Measurements from ENCODE around the gene ZBTB20. TPM values are rescaled to one million over a fixed set of nuclear protein-coding genes. Genes with fewer than 3 reads are reported as not detected.

The ZBTB20 gene
- total RNA-seq, 4 donors from 2014 or later: 148 to 242 (median 188) TPM

- Histone ChIP-seq H3K9me3 (no peaks in the 10 kb centered on the region), H3K4me3 (replicated peaks in 1 of 3) (no peak overlapping the region), H3K27me3 (no peaks in the 10 kb centered on the region), H3K27ac (no peak overlapping the region), H3K36me3 (no peaks in the 10 kb centered on the region), H3K4me1 (no peaks in the 10 kb centered on the region)
- intact Hi-C loops (cut with DNase I): loop anchor here (10.0 kb wide), 1 partner anchor 790 kb away; no protein-coding TSS in a partner anchor
- 90 to 94% methylated on average over 3 of the region's 3 CpGs for WGBS, 2 donors
- no peak for DNase-seq
- TF ChIP-seq POLR2A (IDR thresholded peaks at IDR 0.05) (no peak), CTCF (IDR thresholded peaks at IDR 0.05) (no peak)
Measured at GRCh38 chr3:115164374-115165221, 17.5 kb upstream of the ZBTB20 start.

- Histone ChIP-seq H3K36me3 (no peaks in the 10 kb centered on the region), H3K4me3 (replicated peaks in 1 of 3) (no peak overlapping the region), H3K9me3 (no peaks in the 10 kb centered on the region), H3K4me1 (no peaks in the 10 kb centered on the region), H3K27ac (no peak overlapping the region), H3K27me3 (no peaks in the 10 kb centered on the region)
- WGBS, 2 donors: 93 to 96% methylated on average over 1 of the region's 1 CpG
- TF ChIP-seq CTCF (IDR thresholded peaks at IDR 0.05) (no peak), POLR2A (IDR thresholded peaks at IDR 0.05) (no peak)
- intact Hi-C loops (cut with DNase I): loop anchor here (10.0 kb wide), 1 partner anchor 788 kb away; no protein-coding TSS in a partner anchor
- DNase-seq: no peak
Measured at GRCh38 chr3:115162759-115163158, 15.7 kb upstream of the ZBTB20 start.

DNA sequence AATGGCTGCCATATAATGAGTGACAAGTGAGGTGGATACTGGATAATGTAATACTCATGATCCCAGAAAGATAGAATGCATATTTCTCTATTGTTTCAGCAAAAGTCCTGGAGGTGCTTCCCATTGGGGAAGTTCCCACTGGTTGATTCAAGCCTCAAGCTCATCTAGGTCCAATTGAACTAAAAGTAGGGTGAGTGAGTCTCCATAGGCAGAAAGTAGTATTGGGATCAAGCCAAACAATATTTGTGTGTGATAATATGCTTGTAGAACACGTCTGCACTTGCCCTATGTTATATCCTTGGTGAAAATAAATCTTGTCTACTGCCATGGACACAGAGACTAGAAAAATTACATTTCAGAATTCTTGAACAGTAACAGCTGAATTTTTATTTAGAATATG is 14.8 kb upstream of the ZBTB20 start:
- Histone ChIP-seq H3K27ac (no peak overlapping the region), H3K4me3 (replicated peaks in 1 of 3) (no peak overlapping the region), H3K27me3 (no peaks in the 10 kb centered on the region), H3K36me3 (no peaks in the 10 kb centered on the region), H3K9me3 (no peaks in the 10 kb centered on the region), H3K4me1 (no peaks in the 10 kb centered on the region)
- intact Hi-C loops (cut with DNase I): loop anchor here (10.0 kb wide), 1 partner anchor 787 kb away; no protein-coding TSS in a partner anchor
- 69 to 74% methylated on average over 1 of the region's 1 CpG for WGBS, 2 donors
- TF ChIP-seq POLR2A (IDR thresholded peaks at IDR 0.05): no peak
- TF ChIP-seq CTCF (IDR thresholded peaks at IDR 0.05): no peak
- no peak for DNase-seq

DNA sequence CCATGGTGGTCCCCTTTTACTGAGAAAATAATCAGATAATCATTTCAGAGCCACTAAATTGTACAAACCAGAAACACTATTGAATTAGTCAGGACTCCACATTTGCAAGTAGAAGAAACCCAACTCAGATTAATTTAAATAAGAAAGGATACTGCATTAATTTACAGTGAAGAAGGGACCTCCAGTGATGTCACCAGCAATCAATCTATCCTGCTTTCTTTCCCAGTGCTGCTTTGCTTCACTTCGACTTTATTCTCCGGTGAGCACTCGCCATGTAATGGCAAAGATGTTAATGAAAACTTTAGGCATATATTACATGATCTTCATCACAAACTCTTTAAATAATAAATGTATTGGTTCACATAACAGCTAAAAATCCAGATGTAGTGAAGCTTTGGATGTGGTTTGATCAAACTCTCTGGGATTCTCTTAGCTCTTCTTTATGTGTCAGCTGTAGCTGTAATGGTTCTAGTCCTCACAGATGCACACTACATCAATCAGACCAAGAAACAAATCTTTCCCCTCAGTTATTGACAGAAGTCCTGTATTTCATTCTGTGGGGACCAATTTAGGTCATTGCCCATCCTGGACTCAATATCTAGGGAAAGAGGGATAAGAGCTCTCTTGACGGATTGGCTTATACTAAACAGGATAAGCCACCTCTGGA is 14.2 kb upstream of the ZBTB20 start:
- DNase-seq: no peak
- Histone ChIP-seq H3K36me3 (no peaks in the 10 kb centered on the region), H3K27me3 (no peaks in the 10 kb centered on the region), H3K27ac (no peak overlapping the region), H3K9me3 (no peaks in the 10 kb centered on the region), H3K4me1 (no peaks in the 10 kb centered on the region), H3K4me3 (replicated peaks in 1 of 3) (no peak overlapping the region)
- intact Hi-C loops (cut with DNase I): loop anchor here (10.0 kb wide), 1 partner anchor 786 kb away; no protein-coding TSS in a partner anchor
- TF ChIP-seq CTCF (IDR thresholded peaks at IDR 0.05): no peak
- no peak for TF ChIP-seq POLR2A (IDR thresholded peaks at IDR 0.05)
- whole genome bisulfite sequencing, 2 donors: 97% methylated on average over 4 of the region's 4 CpGs

DNA sequence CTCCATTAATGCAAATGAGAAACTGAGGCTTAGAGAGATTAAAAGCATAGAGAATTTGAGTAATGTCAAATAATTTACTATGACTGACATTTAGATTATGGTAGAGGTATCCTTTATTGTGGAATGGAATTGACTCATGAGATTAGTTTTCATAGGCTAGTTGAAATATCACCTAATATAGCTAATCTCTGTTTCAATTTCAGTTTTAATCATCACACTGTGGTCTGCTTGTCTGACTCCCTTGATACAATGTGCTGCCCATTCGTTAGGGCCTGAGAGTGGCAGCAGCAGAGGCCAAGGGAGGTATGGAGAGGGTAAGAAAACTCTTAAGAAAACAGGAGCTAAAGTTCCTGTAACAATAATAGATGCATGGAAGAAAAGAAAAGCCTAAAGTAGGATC is 13.2 kb upstream of the ZBTB20 start:
- intact Hi-C loops (cut with DNase I): loop anchor here (10.0 kb wide), 1 partner anchor 785 kb away; no protein-coding TSS in a partner anchor
- WGBS, 2 donors: 74 to 76% methylated on average over 1 of the region's 1 CpG
- no peak for DNase-seq
- Histone ChIP-seq H3K27ac (no peak overlapping the region), H3K4me3 (replicated peaks in 1 of 3) (no peak overlapping the region), H3K4me1 (no peaks in the 10 kb centered on the region), H3K9me3 (no peaks in the 10 kb centered on the region), H3K36me3 (no peaks in the 10 kb centered on the region), H3K27me3 (no peaks in the 10 kb centered on the region)
- TF ChIP-seq CTCF (IDR thresholded peaks at IDR 0.05) (no peak), POLR2A (IDR thresholded peaks at IDR 0.05) (no peak)

Measured in thyroid gland (tissue), 4 donors.